Caco-2 (cell line): ENCODE measurements around the gene OR12D2. TPM values are rescaled to one million over a fixed set of nuclear protein-coding genes. Genes with fewer than 3 reads are reported as not detected.
"Not testable (repeated sequence)": the region's sequence is repeated elsewhere in the genome, so short reads cannot be mapped to it uniquely, and the experiment has no call there.

Source experiments
- BruUV-seq: library from RNA; stranded (reverse); fragments of 400-500 nt; replicated peaks from 2 replicates; lab custom pipeline; 2021; lab: Mats Ljungman, UMichigan
- CTCF ChIA-PET: fragments of 300-600 bp; sonication (Branson Sonifier 250); formaldehyde crosslinking; loops from one replicate; lab custom pipeline; 2022; ENCODE audit warnings: antibody characterized with exemption; lab: Charles Lee
- POLR2A ChIA-PET: fragments of 300-600 bp; sonication (Branson Sonifier 250); formaldehyde crosslinking; loops from one replicate; lab custom pipeline; 2022; ENCODE audit warnings: antibody characterized with exemption; lab: Charles Lee
- DNase-seq, 2 experiments: peaks; one replicate each; pipeline versions ENCODE4 v3.0.0 to v3.0.0-alpha.2; 2020 to 2022
- H3K27me3 ChIP-seq: replicated peaks from 2 replicates; pipeline ENCODE4 v1.6.0; 2011; ENCODE audit warnings: low read length; ENCODE audit not compliant: control insufficient read depth, insufficient read depth
- H3K36me3 ChIP-seq: 2 replicates; pipeline ENCODE4 v1.5.1; 2011; ENCODE audit warnings: low read length; ENCODE audit not compliant: control insufficient read depth, insufficient read depth
- H3K4me1 ChIP-seq: fragments of 250-450 bp; sonication (Bioruptor Pico); 2 replicates; pipeline ENCODE4 v1.5.1; 2020; ENCODE audit warnings: mild to moderate bottlenecking
- H3K4me3 ChIP-seq: 2 replicates; pipeline ENCODE4 v1.5.1; 2011; ENCODE audit warnings: low read depth, mild to moderate bottlenecking, control low read depth, low read length
- H3K9me3 ChIP-seq: fragments of 250-450 bp; sonication (Bioruptor Pico); 2 replicates; pipeline ENCODE4 v1.5.1; 2020; ENCODE audit warnings: mild to moderate bottlenecking, moderate library complexity
- H3K27ac Mint-ChIP-seq: one replicate; pipeline ENCODE4 v1.8.0; 2022; ENCODE audit warnings: mixed read lengths; ENCODE audit not compliant: unreplicated experiment
- H3K27me3 Mint-ChIP-seq: one replicate; pipeline ENCODE4 v1.8.0; 2022; ENCODE audit warnings: mixed read lengths; ENCODE audit not compliant: insufficient read depth, unreplicated experiment
- H3K36me3 Mint-ChIP-seq: one replicate; pipeline ENCODE4 v1.8.0; 2022; ENCODE audit warnings: mild to moderate bottlenecking, mixed read lengths; ENCODE audit not compliant: insufficient read depth, unreplicated experiment
- H3K4me1 Mint-ChIP-seq: one replicate; pipeline ENCODE4 v1.8.0; 2022; ENCODE audit warnings: low read depth, mixed read lengths; ENCODE audit not compliant: unreplicated experiment
- H3K4me3 Mint-ChIP-seq: one replicate; pipeline ENCODE4 v1.8.0; 2022; ENCODE audit warnings: mild to moderate bottlenecking, moderate library complexity, mixed read lengths; ENCODE audit not compliant: unreplicated experiment
- H3K9me3 Mint-ChIP-seq: one replicate; pipeline ENCODE4 v1.8.0; 2022; ENCODE audit warnings: mixed read lengths; ENCODE audit not compliant: unreplicated experiment
- intact Hi-C: fragments of 100-400 bp; cut with micrococcal nuclease; formaldehyde crosslinking; loops from one replicate; pipeline ENCODE4 v1.10.0; 2022; ENCODE audit not compliant: unreplicated experiment
- total RNA-seq: library from RNA; stranded (reverse); gene quantifications from 2 replicates; pipeline ENCODE4 v1.2.3, GENCODE V29; 2022
- TF ChIP-seq, protein P1 (sequence below), 2 experiments: fragments of 200-600 bp in 1 of 2; IDR thresholded peaks; 1 replicate in 1 of 2; 2 replicates in 1 of 2; pipeline versions ENCODE4 v1.5.1 to v1.8.0; 2011 to 2022; ENCODE audit warnings: antibody characterized with exemption in 1 of 2, control low read depth in 1 of 2, inconsistent platforms in 1 of 2, low read depth in 1 of 2, low read length in 1 of 2, mild to moderate bottlenecking in 1 of 2, moderate library complexity in 1 of 2; ENCODE audit not compliant: insufficient read depth in 1 of 2, severe bottlenecking in 1 of 2, unreplicated experiment in 1 of 2

Gene OR12D2
- total RNA-seq, 1 experiment from 2014 or later: not detected

DNA sequence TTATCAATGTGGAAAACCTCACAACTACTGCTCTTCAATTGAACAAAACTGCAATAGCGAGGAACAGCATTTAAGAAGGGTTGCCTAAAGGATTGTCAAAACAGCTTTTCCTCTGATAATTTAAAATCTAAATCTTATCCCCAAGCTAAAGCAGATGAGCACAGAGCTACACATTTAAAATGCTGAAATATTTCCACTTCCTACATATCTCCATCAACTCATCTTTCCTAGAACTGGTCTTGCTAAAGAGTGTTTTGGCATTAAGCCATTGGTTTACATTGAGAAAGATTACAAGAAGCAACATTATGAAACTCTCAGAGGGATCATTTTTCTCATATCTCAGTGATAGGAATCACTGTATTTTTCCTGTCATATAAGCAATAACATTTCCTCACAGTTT, 47.3 kb downstream of the OR12D2 start:
- DNase-seq: no peak
- H3K9me3 ChIP-seq: no peaks in the 10 kb centered on the region
- Mint-ChIP-seq H3K36me3 (no peaks in the 10 kb centered on the region), H3K4me1 (no peaks in the 10 kb centered on the region), H3K9me3 (peaks cover 15% of the 10 kb centered on the region), H3K27ac (no peak overlapping the region), H3K27me3 (peaks cover 17% of the 10 kb centered on the region), H3K4me3 (no peak overlapping the region)
- BruUV-seq: no TSS peak
- H3K4me1 ChIP-seq: no peaks in the 10 kb centered on the region
- intact Hi-C loops: no loop called here
- TF ChIP-seq, protein P1, sequence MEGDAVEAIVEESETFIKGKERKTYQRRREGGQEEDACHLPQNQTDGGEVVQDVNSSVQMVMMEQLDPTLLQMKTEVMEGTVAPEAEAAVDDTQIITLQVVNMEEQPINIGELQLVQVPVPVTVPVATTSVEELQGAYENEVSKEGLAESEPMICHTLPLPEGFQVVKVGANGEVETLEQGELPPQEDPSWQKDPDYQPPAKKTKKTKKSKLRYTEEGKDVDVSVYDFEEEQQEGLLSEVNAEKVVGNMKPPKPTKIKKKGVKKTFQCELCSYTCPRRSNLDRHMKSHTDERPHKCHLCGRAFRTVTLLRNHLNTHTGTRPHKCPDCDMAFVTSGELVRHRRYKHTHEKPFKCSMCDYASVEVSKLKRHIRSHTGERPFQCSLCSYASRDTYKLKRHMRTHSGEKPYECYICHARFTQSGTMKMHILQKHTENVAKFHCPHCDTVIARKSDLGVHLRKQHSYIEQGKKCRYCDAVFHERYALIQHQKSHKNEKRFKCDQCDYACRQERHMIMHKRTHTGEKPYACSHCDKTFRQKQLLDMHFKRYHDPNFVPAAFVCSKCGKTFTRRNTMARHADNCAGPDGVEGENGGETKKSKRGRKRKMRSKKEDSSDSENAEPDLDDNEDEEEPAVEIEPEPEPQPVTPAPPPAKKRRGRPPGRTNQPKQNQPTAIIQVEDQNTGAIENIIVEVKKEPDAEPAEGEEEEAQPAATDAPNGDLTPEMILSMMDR (IDR thresholded peaks at IDR 0.05; ENCODE audit: insufficient read depth in 1 of 2, low read depth in 1 of 2, low read length in 1 of 2, severe bottlenecking in 1 of 2, unreplicated experiment in 1 of 2): no peak
- H3K36me3 ChIP-seq: no peaks in the 10 kb centered on the region
- no peaks in the 10 kb centered on the region for H3K27me3 ChIP-seq
- CTCF ChIA-PET: no interaction called here
- no peak overlapping the region for H3K4me3 ChIP-seq
- POLR2A ChIA-PET: no interaction called here

DNA sequence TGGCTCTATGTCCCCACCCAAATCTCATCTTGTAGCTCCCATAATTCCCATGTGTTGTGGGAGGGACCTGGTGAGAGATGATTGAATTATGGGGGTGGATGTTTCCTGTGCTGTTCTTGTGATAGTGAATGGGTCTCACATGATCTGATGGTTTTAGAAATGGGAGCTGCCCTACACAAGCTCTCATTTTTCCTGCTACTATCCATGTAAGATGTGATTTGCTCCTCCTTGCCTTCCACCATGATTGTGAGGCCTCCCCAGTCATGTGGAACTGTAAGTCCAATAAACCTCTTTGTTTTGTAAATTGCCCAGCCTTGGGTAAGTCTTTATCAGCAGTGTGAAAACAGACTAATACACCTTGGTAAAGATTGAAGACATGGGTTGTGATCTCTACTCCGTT, 48.6 kb downstream of the OR12D2 start:
- Mint-ChIP-seq H3K9me3 (peaks cover 15% of the 10 kb centered on the region), H3K27me3 (peaks cover 17% of the 10 kb centered on the region)
- H3K4me3 Mint-ChIP-seq, H3K36me3 ChIP-seq, POLR2A ChIA-PET, H3K27ac Mint-ChIP-seq, H3K4me1 Mint-ChIP-seq, H3K36me3 Mint-ChIP-seq, BruUV-seq, H3K4me3 ChIP-seq, DNase-seq, intact Hi-C loops, H3K9me3 ChIP-seq, H3K27me3 ChIP-seq, CTCF ChIA-PET, H3K4me1 ChIP-seq: not testable (repeated sequence)

Other genes with a start within 250 kb of the OR12D2 start
- not detected in 2 replicates for gene OR2J2, start 224.7 kb upstream of the OR12D2 start, total RNA-seq
- gene OR14J1, start 93.9 kb upstream of the OR12D2 start, total RNA-seq: not detected in 2 replicates
- gene OR5V1, start 26.8 kb upstream of the OR12D2 start, total RNA-seq: not detected in 2 replicates
- not detected in 2 replicates for gene OR12D3, start 20.3 kb upstream of the OR12D2 start, total RNA-seq
- not detected in 2 replicates for gene OR12D1, start 19.3 kb downstream of the OR12D2 start, total RNA-seq
- gene OR10C1, start 43.7 kb downstream of the OR12D2 start, total RNA-seq: not detected in 2 replicates
- gene OR11A1, start 61.4 kb downstream of the OR12D2 start, total RNA-seq: not detected in 2 replicates
- gene OR2H1, start 61.5 kb downstream of the OR12D2 start, total RNA-seq: not detected in 2 replicates
- gene MAS1L, start 92.3 kb downstream of the OR12D2 start, total RNA-seq: not detected in 2 replicates
- 4.9 and 8.2 TPM in 2 replicates for gene UBD, start 164.1 kb downstream of the OR12D2 start, total RNA-seq
- not detected in 2 replicates for gene OR2H2, start 189.5 kb downstream of the OR12D2 start, total RNA-seq
- gene GABBR1, start 237.6 kb downstream of the OR12D2 start, total RNA-seq: 3.3 and 4.1 TPM in 2 replicates